HepG2 (cell line): ENCODE results near the gene CCDC85C. TPM values are rescaled to one million over a fixed set of nuclear protein-coding genes. Genes with fewer than 3 reads are reported as not detected.
A peak's percentile ranks its signal among the peaks of the same experiment; 100 is the strongest.

Experiments used
- CBX5 ChIP-seq: sonication (generic); formaldehyde crosslinking; IDR thresholded peaks from 2 replicates; pipeline ENCODE4 v1.4.0; 2020; ENCODE audit warnings: missing genetic modification reagents, borderline replicate concordance
- HDAC1 ChIP-seq: sonication (generic); formaldehyde crosslinking; IDR thresholded peaks from 2 replicates; pipeline ENCODE4 v1.5.1; 2020; ENCODE audit warnings: mild to moderate bottlenecking, missing genetic modification reagents
- IKZF1 ChIP-seq: fragments of 450-650 bp; IDR thresholded peaks from 2 replicates; pipeline ENCODE4 v1.7.1; 2016
- NFKBIZ ChIP-seq: IDR thresholded peaks from 2 replicates; pipeline ENCODE4 v1.6.1; 2018; ENCODE audit warnings: missing genetic modification reagents, missing compliant biosample characterization
- PCBP2 ChIP-seq: fragments of 200-400 bp; formaldehyde crosslinking; optimal IDR thresholded peaks from 2 replicates; pipeline ENCODE3; 2018; ENCODE audit warnings: low read length, low read depth; ENCODE audit not compliant: poor library complexity, severe bottlenecking
- SMARCC2 ChIP-seq: fragments of 450-650 bp; IDR thresholded peaks from 2 replicates; pipeline ENCODE4 v1.6.1; 2017; ENCODE audit warnings: antibody characterized with exemption, mild to moderate bottlenecking
- SP4 ChIP-seq: sonication (generic); formaldehyde crosslinking; IDR thresholded peaks from 2 replicates; pipeline ENCODE4 v1.8.1; 2023; ENCODE audit warnings: mild to moderate bottlenecking, missing genetic modification reagents
- SP5 ChIP-seq: IDR thresholded peaks from 2 replicates; pipeline ENCODE4 v1.6.1; 2016; ENCODE audit warnings: low read depth, borderline replicate concordance
- TAF15 ChIP-seq: fragments of 200-400 bp; formaldehyde crosslinking; IDR thresholded peaks from one replicate; pipeline ENCODE4 v1.6.1; 2018; ENCODE audit warnings: mild to moderate bottlenecking, low read depth, low read length; ENCODE audit not compliant: poor library complexity, severe bottlenecking
- ZFP41 ChIP-seq: sonication (generic); formaldehyde crosslinking; IDR thresholded peaks from 2 replicates; pipeline ENCODE4 v1.4.0; 2020; ENCODE audit warnings: mild to moderate bottlenecking, missing genetic modification reagents, borderline replicate concordance
- ZFP62 ChIP-seq: sonication (generic); formaldehyde crosslinking; IDR thresholded peaks from 2 replicates; pipeline ENCODE4 v1.4.0; 2020; ENCODE audit warnings: missing genetic modification reagents
- ZNF484 ChIP-seq: sonication (generic); formaldehyde crosslinking; IDR thresholded peaks from 2 replicates; pipeline ENCODE4 v1.5.1; 2020; ENCODE audit warnings: mild to moderate bottlenecking, low read depth, missing genetic modification reagents, borderline replicate concordance
- ZNF556 ChIP-seq: sonication (generic); formaldehyde crosslinking; IDR thresholded peaks from 2 replicates; pipeline ENCODE4 v1.4.0; 2020; ENCODE audit warnings: mild to moderate bottlenecking, missing genetic modification reagents, borderline replicate concordance
- ZNF713 ChIP-seq: sonication (generic); formaldehyde crosslinking; IDR thresholded peaks from 2 replicates; pipeline ENCODE4 v1.4.0; 2020; ENCODE audit warnings: mild to moderate bottlenecking, missing genetic modification reagents
- ZNF724P ChIP-seq: sonication (generic); formaldehyde crosslinking; IDR thresholded peaks from 2 replicates; pipeline ENCODE4 v1.8.0; 2022; ENCODE audit warnings: missing genetic modification reagents, borderline replicate concordance
- ZNF879 ChIP-seq: sonication (generic); formaldehyde crosslinking; IDR thresholded peaks from 2 replicates; pipeline ENCODE4 v1.8.1; 2023; ENCODE audit warnings: missing genetic modification reagents
- polyA plus RNA-seq, 8 experiments: library from polyadenylated mRNA; depleted of rRNA in 3 of 8; stranded (reverse) in 7 of 8; unstranded in 1 of 8; fragments of >200 nt; fragmentation: Illumina TruSeq in 4 of 8; extraction: Trizol in 4 of 8; gene quantifications; 2 replicates each; pipeline versions ENCODE4 v1.2.1 to v1.2.3, GENCODE V29; 2011 to 2016; ENCODE audit warnings: low read depth in 4 of 8, missing spikeins in 1 of 8, mixed read lengths in 1 of 8; ENCODE audit not compliant: insufficient read depth in 1 of 8
- total RNA-seq, 5 experiments: library from RNA; depleted of rRNA; stranded (reverse); fragments of >200 nt; fragmentation: Illumina TruSeq; extraction: Trizol; gene quantifications; 2 replicates each; pipeline ENCODE4 v1.2.3, GENCODE V29; 2016; ENCODE audit warnings: low read depth in 1 of 5
- TF ChIP-seq, protein P1 (sequence below): sonication (generic); formaldehyde crosslinking; IDR thresholded peaks from 2 replicates; pipeline ENCODE4 v1.4.0; 2020; ENCODE audit warnings: low read depth, missing genetic modification reagents
- TF ChIP-seq, protein P2 (sequence below): IDR thresholded peaks from 2 replicates; pipeline ENCODE4 v1.6.1; 2016; ENCODE audit warnings: missing genetic modification reagents, missing compliant biosample characterization
- TF ChIP-seq, protein P3 (sequence below): sonication (generic); formaldehyde crosslinking; IDR thresholded peaks from 2 replicates; pipeline ENCODE4 v1.9.0; 2021; ENCODE audit warnings: missing genetic modification reagents, mild to moderate bottlenecking, borderline replicate concordance
- TF ChIP-seq, protein P4 (sequence below): sonication (generic); formaldehyde crosslinking; IDR thresholded peaks from 2 replicates; pipeline ENCODE4 v1.4.0; 2020; ENCODE audit warnings: missing genetic modification reagents
- TF ChIP-seq, protein P5 (sequence below): sonication (generic); formaldehyde crosslinking; IDR thresholded peaks from 2 replicates; pipeline ENCODE4 v1.4.0; 2020; ENCODE audit warnings: missing genetic modification reagents, mild to moderate bottlenecking, borderline replicate concordance

Gene CCDC85C
- total and polyA plus RNA-seq, 2 of the 13 experiments (the other 11 are each of a cell fraction or from before 2014, with no cell fraction given): 18.8 to 43.8 TPM

DNA sequence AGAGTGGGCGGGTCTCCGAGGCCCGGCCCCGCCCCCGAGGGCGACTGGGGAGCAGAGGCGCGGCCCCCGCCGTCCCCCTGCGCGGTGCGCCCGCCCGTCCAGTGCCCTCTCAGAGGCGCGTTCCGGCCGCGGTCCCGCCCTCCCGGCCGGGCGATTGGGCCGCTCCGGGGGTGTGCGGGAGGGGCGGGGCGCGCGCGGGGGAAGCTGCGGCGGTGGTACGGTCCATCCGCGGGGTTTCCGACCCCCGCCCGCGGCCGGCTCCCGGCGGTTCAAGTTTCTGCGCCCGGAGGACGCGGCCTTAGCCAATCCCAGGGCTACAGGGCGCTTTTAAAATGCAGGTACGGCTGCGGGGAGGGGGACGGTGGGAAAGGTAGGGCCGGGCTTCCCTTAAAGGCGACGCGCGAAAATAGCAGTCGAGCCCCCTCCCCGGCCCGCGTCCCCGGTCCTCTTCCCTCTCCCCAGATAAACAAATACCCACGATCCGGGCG, 315 bp upstream of the CCDC85C start (continued):
- TF ChIP-seq, protein P1, sequence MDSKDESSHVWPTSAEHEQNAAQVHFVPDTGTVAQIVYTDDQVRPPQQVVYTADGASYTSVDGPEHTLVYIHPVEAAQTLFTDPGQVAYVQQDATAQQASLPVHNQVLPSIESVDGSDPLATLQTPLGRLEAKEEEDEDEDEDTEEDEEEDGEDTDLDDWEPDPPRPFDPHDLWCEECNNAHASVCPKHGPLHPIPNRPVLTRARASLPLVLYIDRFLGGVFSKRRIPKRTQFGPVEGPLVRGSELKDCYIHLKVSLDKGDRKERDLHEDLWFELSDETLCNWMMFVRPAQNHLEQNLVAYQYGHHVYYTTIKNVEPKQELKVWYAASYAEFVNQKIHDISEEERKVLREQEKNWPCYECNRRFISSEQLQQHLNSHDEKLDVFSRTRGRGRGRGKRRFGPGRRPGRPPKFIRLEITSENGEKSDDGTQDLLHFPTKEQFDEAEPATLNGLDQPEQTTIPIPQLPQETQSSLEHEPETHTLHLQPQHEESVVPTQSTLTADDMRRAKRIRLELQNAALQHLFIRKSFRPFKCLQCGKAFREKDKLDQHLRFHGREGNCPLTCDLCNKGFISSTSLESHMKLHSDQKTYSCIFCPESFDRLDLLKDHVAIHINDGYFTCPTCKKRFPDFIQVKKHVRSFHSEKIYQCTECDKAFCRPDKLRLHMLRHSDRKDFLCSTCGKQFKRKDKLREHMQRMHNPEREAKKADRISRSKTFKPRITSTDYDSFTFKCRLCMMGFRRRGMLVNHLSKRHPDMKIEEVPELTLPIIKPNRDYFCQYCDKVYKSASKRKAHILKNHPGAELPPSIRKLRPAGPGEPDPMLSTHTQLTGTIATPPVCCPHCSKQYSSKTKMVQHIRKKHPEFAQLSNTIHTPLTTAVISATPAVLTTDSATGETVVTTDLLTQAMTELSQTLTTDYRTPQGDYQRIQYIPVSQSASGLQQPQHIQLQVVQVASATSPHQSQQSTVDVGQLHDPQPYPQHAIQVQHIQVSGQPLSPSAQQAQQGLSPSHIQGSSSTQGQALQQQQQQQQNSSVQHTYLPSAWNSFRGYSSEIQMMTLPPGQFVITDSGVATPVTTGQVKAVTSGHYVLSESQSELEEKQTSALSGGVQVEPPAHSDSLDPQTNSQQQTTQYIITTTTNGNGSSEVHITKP: peak; percentile 97
- TF ChIP-seq, protein P2, sequence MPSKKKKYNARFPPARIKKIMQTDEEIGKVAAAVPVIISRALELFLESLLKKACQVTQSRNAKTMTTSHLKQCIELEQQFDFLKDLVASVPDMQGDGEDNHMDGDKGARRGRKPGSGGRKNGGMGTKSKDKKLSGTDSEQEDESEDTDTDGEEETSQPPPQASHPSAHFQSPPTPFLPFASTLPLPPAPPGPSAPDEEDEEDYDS (CRISPR knock-in tag): peak; percentile 67
- TF ChIP-seq ZNF724P (CRISPR knock-in tag) (no peak), SP4 (CRISPR knock-in tag) (peak; percentile 99), SMARCC2 (no peak), CBX5 (no peak), ZFP41 (no peak), ZNF556 (CRISPR knock-in tag) (no peak), SP5 (peak; percentile 42; the same call in 1 of the 2 replicates), IKZF1 (no peak), NFKBIZ (no peak), ZNF879 (CRISPR knock-in tag) (no peak), ZNF713 (CRISPR knock-in tag) (no peak), TAF15 (no peak), PCBP2 (no peak), ZNF484 (CRISPR knock-in tag) (no peak), ZFP62 (CRISPR knock-in tag) (no peak), HDAC1 (CRISPR knock-in tag) (0 out of 2 replicates have a peak, but pooled peaks have one; percentile 28)
- TF ChIP-seq, protein P3, sequence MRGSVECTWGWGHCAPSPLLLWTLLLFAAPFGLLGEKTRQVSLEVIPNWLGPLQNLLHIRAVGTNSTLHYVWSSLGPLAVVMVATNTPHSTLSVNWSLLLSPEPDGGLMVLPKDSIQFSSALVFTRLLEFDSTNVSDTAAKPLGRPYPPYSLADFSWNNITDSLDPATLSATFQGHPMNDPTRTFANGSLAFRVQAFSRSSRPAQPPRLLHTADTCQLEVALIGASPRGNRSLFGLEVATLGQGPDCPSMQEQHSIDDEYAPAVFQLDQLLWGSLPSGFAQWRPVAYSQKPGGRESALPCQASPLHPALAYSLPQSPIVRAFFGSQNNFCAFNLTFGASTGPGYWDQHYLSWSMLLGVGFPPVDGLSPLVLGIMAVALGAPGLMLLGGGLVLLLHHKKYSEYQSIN (CRISPR knock-in tag): no peak
- TF ChIP-seq, protein P4, sequence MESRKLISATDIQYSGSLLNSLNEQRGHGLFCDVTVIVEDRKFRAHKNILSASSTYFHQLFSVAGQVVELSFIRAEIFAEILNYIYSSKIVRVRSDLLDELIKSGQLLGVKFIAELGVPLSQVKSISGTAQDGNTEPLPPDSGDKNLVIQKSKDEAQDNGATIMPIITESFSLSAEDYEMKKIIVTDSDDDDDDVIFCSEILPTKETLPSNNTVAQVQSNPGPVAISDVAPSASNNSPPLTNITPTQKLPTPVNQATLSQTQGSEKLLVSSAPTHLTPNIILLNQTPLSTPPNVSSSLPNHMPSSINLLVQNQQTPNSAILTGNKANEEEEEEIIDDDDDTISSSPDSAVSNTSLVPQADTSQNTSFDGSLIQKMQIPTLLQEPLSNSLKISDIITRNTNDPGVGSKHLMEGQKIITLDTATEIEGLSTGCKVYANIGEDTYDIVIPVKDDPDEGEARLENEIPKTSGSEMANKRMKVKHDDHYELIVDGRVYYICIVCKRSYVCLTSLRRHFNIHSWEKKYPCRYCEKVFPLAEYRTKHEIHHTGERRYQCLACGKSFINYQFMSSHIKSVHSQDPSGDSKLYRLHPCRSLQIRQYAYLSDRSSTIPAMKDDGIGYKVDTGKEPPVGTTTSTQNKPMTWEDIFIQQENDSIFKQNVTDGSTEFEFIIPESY (CRISPR knock-in tag): no peak
- TF ChIP-seq, protein P5, sequence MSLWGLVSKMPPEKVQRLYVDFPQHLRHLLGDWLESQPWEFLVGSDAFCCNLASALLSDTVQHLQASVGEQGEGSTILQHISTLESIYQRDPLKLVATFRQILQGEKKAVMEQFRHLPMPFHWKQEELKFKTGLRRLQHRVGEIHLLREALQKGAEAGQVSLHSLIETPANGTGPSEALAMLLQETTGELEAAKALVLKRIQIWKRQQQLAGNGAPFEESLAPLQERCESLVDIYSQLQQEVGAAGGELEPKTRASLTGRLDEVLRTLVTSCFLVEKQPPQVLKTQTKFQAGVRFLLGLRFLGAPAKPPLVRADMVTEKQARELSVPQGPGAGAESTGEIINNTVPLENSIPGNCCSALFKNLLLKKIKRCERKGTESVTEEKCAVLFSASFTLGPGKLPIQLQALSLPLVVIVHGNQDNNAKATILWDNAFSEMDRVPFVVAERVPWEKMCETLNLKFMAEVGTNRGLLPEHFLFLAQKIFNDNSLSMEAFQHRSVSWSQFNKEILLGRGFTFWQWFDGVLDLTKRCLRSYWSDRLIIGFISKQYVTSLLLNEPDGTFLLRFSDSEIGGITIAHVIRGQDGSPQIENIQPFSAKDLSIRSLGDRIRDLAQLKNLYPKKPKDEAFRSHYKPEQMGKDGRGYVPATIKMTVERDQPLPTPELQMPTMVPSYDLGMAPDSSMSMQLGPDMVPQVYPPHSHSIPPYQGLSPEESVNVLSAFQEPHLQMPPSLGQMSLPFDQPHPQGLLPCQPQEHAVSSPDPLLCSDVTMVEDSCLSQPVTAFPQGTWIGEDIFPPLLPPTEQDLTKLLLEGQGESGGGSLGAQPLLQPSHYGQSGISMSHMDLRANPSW (CRISPR knock-in tag): no peak
